Heart right ventricle (tissue), 16 donors: ENCODE results near the gene INTS15. TPM values are rescaled to one million over a fixed set of nuclear protein-coding genes. Genes with fewer than 3 reads are reported as not detected.

Experiments used
- ATAC-seq, 8 donors: fragments of 200-7000 bp; cut with Tn5 transposase; one replicate each; pipeline ENCODE4 v1.9.1; 2020; ENCODE audit warnings: mild to moderate bottlenecking in 8 of 8, moderate library complexity in 8 of 8, moderate number of reproducible peaks in 1 of 8
- DNase-seq, 2 donors: peaks; one replicate each; pipeline ENCODE4 v3.0.0-alpha.2; 2020
- H3K27ac ChIP-seq, 10 donors: fragments of 200-600 bp; sonication (generic) in 2 of 10; one replicate each; pipeline versions ENCODE4 v1.5.0 to v1.8.0; 2020 to 2022; ENCODE audit warnings: mild to moderate bottlenecking in 3 of 10
- H3K27me3 ChIP-seq, 7 donors: fragments of 200-600 bp; one replicate each; pipeline ENCODE4 v1.8.0; 2021 to 2022; ENCODE audit warnings: mild to moderate bottlenecking in 2 of 7
- H3K36me3 ChIP-seq, 9 donors: fragments of 200-600 bp; sonication (generic) in 1 of 9; one replicate each; pipeline versions ENCODE4 v1.5.0 to v1.8.0; 2020 to 2022; ENCODE audit warnings: mild to moderate bottlenecking in 2 of 9
- H3K4me1 ChIP-seq, 9 donors: fragments of 200-600 bp; sonication (generic) in 1 of 9; one replicate each; pipeline versions ENCODE4 v1.5.0 to v1.8.0; 2020 to 2022; ENCODE audit warnings: mild to moderate bottlenecking in 4 of 9
- H3K4me3 ChIP-seq, 10 donors: fragments of 200-600 bp; sonication (generic) in 2 of 10; one replicate each; pipeline versions ENCODE4 v1.5.0 to v1.8.0; 2020 to 2022; ENCODE audit warnings: mild to moderate bottlenecking in 7 of 10, moderate library complexity in 2 of 10
- H3K9me3 ChIP-seq, 11 donors: fragments of 200-600 bp in 10 of 11; sonication (generic) in 2 of 11; one replicate each; pipeline versions ENCODE4 v1.5.0 to v1.8.0; 2013 to 2022; ENCODE audit warnings: mild to moderate bottlenecking in 2 of 11, control low read depth in 1 of 11, moderate library complexity in 1 of 11
- WGBS, 2 donors: extraction: QIAGEN DNeasy Blood & Tissue Kit; methylation state at CpG; one replicate each; pipeline ENCODE4 v1.1.7; 2013; ENCODE audit warnings: inconsistent platforms in 1 of 2; 5-methylcytosine and 5-hydroxymethylcytosine counted together
- intact Hi-C, 10 donors: fragments of 100-400 bp; cut with DNase I; formaldehyde crosslinking; loops; one replicate each; pipeline versions ENCODE4 v1.11.1 to v1.14.2; 2022
- polyA plus RNA-seq, 2 donors: library from polyadenylated mRNA; stranded (reverse); fragments of 200-250 nt; gene quantifications; one replicate each; pipeline ENCODE4 v1.2.3, GENCODE V29; 2013
- total RNA-seq, 10 donors: library from RNA; stranded (reverse); fragmentation: NEBNext Ultra II Directional in 3 of 10; extraction: Animal tissue kit (Norgen Biotek cat#: 25700) in 3 of 10; gene quantifications; one replicate each; pipeline versions ENCODE4 v1.2.1 to v1.2.4, GENCODE V29; 2021 to 2023
- TF ChIP-seq, protein P1 (sequence below), 9 donors: fragments of 200-600 bp; sonication (generic) in 2 of 9; IDR thresholded peaks; one replicate each; pipeline versions ENCODE4 v1.5.0 to v1.8.0; 2021 to 2022; ENCODE audit warnings: antibody characterized with exemption in 9 of 9, mild to moderate bottlenecking in 5 of 9, moderate library complexity in 1 of 9
- donor health status: Arrhythmogenic right ventricular cardiomyopathy.
- donor health status: ischemic (EF 13 %, LVEDD 7.1; RV severe dilation, severe dysfunction).
- donor health status: healthy with polysubstance abuse.
- donor health status: DM: no; HTN: yes; CAD: no.
- donor health status: DM: no; HTN: no; CAD: no.
- donor health status: ischemic (EF 25% LVEDD 6.9; RV normal size, moderate dysfunction).
- donor health status: ischemic (EF 25% LVEDD 5.7; RV mildly dilated, moderate dysfunction).
- donor health status: healthy.
- donor health status: DM: yes; HTN: yes; CAD: no.
- donor health status: Ischemic cardiomyopathy.
- donor health status: ischemic (EF 35%, LVEDD 5.7; RV mildly dilated, moderate dysfunction).
- donor health status: nonischemic (EF 11% LVEDD 7.7; RV severe dilation, severe dysfunction).
- donor health status: DM: yes; HTN: yes; CAD: no.
- donor health status: PGD.
- donor health status: ischemic (EF 29% LVEDD 5.4; RV normal size, mild dysfunction).
- donor health status: nonischemic (EF 23%, LVEDD 6.1; RV moderate dilation, normal function).

The INTS15 gene
- total and polyA plus RNA-seq, 12 donors = 9.8 to 22.0 (median 13.4) TPM

DNA sequence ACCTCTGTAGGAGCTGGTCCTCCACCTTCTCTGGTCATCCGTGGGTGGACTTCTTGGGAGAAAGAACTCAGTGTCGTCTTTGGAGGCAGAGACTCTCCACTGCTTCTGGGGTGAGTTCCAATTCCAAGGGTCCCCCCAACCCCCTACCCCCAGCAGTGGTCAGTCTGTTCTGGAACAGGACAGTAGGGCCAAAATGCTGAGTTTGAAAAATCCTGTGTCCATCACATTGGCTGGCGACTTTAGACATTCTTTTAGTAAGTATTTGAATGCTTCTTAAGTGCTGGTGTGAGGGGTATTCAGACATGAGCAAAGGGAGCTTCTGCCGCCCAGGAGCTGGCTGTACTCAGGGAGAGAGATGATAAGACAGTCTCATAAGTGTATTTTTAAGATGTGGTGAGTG, 49.2 kb downstream of the INTS15 start:
- ATAC-seq (no peak), DNase-seq (no peak)
- TF ChIP-seq, protein P1, sequence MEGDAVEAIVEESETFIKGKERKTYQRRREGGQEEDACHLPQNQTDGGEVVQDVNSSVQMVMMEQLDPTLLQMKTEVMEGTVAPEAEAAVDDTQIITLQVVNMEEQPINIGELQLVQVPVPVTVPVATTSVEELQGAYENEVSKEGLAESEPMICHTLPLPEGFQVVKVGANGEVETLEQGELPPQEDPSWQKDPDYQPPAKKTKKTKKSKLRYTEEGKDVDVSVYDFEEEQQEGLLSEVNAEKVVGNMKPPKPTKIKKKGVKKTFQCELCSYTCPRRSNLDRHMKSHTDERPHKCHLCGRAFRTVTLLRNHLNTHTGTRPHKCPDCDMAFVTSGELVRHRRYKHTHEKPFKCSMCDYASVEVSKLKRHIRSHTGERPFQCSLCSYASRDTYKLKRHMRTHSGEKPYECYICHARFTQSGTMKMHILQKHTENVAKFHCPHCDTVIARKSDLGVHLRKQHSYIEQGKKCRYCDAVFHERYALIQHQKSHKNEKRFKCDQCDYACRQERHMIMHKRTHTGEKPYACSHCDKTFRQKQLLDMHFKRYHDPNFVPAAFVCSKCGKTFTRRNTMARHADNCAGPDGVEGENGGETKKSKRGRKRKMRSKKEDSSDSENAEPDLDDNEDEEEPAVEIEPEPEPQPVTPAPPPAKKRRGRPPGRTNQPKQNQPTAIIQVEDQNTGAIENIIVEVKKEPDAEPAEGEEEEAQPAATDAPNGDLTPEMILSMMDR (IDR thresholded peaks at IDR 0.05) = no peak
- no peak overlapping the region for H3K27ac ChIP-seq
- no peaks in the 10 kb centered on the region for H3K27me3 ChIP-seq
- no peak overlapping the region for H3K4me3 ChIP-seq
- WGBS, 2 donors = 67 to 78% methylated on average over 4 of the region's 4 CpGs
- intact Hi-C loops = loop anchor here in 1 of 10 donors (5.0 kb wide), 1 partner anchor 68 kb away; the partner anchor contains the start of gene ZNF12
- H3K4me1 ChIP-seq = peaks cover 4 to 36% (median 21%) of the 10 kb centered on the region in 9 donors
- no peaks in the 10 kb centered on the region for H3K9me3 ChIP-seq
- H3K36me3 ChIP-seq = peaks cover 0 to 51% (median 6%) of the 10 kb centered on the region in 9 donors

DNA sequence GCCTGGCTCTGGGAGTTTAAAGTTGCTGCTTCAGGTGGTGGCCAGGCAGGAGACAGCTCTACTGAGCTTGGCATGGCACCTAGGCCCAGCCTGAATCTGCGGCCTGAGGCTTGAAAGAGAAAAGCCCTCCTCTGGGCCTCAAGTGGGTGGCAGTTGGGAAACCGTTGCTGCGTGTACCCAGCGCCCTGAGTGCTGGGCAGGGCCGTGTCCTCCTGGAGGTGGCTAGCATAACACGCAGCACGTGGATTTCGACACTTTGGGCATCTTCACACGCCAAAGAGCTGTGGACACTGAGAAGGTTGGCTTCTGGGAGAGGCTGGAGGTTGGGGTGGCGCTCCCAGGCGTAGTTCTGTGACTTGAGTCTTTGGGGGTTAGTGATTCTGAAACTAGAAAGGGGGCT, 49.8 kb downstream of the INTS15 start:
- ATAC-seq = no peak
- TF ChIP-seq, protein P1 (IDR thresholded peaks at IDR 0.05) = no peak
- H3K27ac ChIP-seq = no peak overlapping the region
- 95 to 96% methylated on average over 11 of the region's 11 CpGs for WGBS, 2 donors
- peaks cover 4 to 36% (median 21%) of the 10 kb centered on the region in 9 donors for H3K4me1 ChIP-seq
- no peaks in the 10 kb centered on the region for H3K27me3 ChIP-seq
- H3K9me3 ChIP-seq = no peaks in the 10 kb centered on the region
- H3K4me3 ChIP-seq = no peak overlapping the region
- H3K36me3 ChIP-seq = peaks cover 0 to 57% (median 8%) of the 10 kb centered on the region in 9 donors
- intact Hi-C loops = loop anchor here in 1 of 10 donors (5.0 kb wide), 1 partner anchor 68 kb away; the partner anchor contains the start of gene ZNF12
- no peak for DNase-seq

DNA sequence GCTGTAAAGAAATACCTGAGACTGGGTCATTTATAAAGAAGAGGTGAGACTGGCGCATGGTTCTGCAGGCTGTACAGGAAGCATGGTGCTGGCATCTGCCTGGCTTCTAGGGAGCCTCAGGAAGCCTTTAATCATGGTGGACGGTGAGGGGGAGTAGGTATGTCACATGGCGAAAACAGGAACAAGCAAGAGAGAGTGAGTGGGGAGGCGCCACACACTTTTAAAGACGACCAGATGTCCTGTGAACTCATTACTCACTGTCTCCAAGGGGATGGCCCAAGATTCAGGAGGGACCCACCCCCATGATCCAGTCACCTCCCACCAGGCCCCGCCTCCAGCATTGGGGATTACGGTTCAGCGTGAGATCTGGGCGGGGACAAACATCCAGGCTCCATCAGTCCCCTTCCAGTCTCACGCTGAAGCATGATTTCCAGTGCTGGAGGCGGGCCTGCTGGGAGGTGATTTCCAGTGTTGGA, 50.5 kb downstream of the INTS15 start:
- DNase-seq (peak in 1 of 2 donors; percentile 32), ATAC-seq (peak in 6 of 8 donors; percentile 8 to 42 (median 28))
- peaks cover 4 to 36% (median 21%) of the 10 kb centered on the region in 9 donors for H3K4me1 ChIP-seq
- TF ChIP-seq, protein P1 (IDR thresholded peaks at IDR 0.05) = no peak
- WGBS, 2 donors = 61 to 64% methylated on average over 11 of the region's 11 CpGs
- peaks cover 0 to 64% (median 13%) of the 10 kb centered on the region in 9 donors for H3K36me3 ChIP-seq
- no peak overlapping the region for H3K4me3 ChIP-seq
- no peaks in the 10 kb centered on the region for H3K9me3 ChIP-seq
- H3K27ac ChIP-seq = no peak overlapping the region
- no peaks in the 10 kb centered on the region for H3K27me3 ChIP-seq
- intact Hi-C loops = no loop called here

DNA sequence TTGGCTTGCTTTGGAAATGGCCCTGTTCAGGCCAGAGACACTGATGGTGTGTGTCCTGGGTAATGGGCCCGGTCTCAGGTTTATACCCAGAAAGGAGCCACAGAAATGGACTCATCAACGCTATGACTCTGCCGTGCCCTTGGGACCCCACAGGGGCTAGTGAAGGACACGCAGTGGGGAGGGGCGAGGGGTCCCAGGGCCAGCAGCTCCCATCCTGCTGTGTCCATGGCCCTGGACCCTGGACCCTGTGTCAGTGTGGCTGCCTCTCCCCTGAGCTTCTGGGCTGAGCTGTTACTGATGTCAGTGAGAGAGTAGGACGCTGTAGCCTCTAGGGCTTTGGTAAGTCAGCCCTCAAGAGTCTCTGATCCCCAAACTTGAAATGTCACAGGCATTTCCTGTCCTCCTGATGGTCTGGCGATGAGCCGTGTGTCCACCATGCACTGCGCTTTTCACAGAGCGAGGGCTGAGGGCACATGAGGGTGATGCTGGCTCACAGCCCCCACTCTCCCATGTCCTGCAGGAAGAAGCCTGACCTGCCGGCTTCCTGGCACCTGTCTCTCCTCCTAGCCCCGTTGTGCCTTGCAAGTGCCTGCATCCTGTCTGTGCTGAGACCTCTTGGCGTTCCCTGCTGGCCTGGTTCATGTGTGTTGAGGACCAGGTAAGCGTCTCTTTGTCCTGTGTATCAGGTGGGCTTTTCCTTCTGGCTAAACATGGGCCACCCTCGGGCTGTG, 51.6 kb downstream of the INTS15 start:
- 84 to 87% methylated on average over 15 of the region's 15 CpGs for WGBS, 2 donors
- H3K4me1 ChIP-seq = peaks cover 4 to 32% (median 18%) of the 10 kb centered on the region in 9 donors
- H3K27ac ChIP-seq = no peak overlapping the region
- TF ChIP-seq, protein P1 (IDR thresholded peaks at IDR 0.05) = no peak
- H3K36me3 ChIP-seq = peaks cover 0 to 76% (median 13%) of the 10 kb centered on the region in 9 donors
- H3K9me3 ChIP-seq = no peaks in the 10 kb centered on the region
- DNase-seq (no peak), ATAC-seq (no peak)
- H3K4me3 ChIP-seq = no peak overlapping the region
- intact Hi-C loops = no loop called here
- no peaks in the 10 kb centered on the region for H3K27me3 ChIP-seq
